Activated CD8-positive, alpha-beta memory T cell treated with anti-CD3 and anti-CD28 coated beads for 36 hours (primary cell): ENCODE data around the gene NFYA. TPM values are rescaled to one million over a fixed set of nuclear protein-coding genes. Genes with fewer than 3 reads are reported as not detected.

Experiments used
- CTCF ChIA-PET: fragments of 350-600 bp; sonication (Branson Sonifier 250); formaldehyde crosslinking; loops from one replicate; lab custom pipeline; 2021; ENCODE audit warnings: antibody characterized with exemption; lab: Charles Lee
- POLR2A ChIA-PET: fragments of 350-600 bp; sonication (Branson Sonifier 250); formaldehyde crosslinking; loops from one replicate; lab custom pipeline; 2021; ENCODE audit warnings: antibody characterized with exemption; lab: Charles Lee
- total RNA-seq, 2 experiments: library from RNA; stranded (reverse); gene quantifications; one replicate each; pipeline ENCODE4 v1.2.3, GENCODE V29; 2021

NFYA gene
- total RNA-seq, 2 experiments from 2014 or later: 26.8 to 27.1 TPM

DNA sequence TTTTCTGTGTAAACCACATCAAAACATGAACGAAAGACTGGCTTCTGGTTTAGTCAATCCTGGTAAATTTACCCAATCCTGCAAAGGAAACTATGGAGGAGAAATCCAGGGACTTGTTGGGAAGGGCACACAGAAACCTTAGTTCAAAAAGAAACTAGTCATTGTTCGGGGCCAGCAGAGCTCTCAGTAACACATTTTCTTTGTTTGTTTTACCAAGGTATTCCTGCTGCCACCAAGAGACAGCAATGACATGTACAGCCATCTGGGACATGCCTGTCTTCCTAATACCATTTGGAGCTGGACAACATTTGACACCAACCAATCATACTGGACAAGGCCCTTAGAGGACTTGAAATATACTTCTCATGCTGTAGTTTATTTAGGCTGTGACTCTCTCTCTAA is 8.9 kb upstream of the NFYA start:
- ChIA-PET CTCF (no interaction called here), POLR2A (no interaction called here)

DNA sequence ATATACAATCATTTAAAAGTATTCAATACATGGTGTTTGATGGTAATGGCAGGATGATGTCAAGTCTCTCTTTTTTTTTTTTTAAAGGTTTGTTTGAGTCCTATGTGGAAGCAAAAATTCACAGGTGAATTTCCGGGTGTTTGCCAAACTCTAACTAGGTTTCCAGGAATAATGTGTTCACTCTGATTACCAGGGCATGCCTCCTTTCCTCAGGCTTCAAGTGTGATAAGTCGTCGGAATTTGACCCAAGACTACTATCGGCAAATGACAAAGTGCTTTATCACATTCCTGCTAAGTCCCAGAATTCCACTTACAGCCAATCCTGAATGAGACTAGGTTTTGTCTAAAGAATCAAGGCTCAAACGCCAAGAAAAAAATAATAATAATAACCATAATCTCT is 7.9 kb upstream of the NFYA start:
- ChIA-PET CTCF (no interaction called here), POLR2A (no interaction called here)

- CTCF ChIA-PET: no interaction called here
- POLR2A ChIA-PET: no interaction called here
Observed at GRCh38 chr6:41065550-41066026, 7.2 kb upstream of the NFYA start.

DNA sequence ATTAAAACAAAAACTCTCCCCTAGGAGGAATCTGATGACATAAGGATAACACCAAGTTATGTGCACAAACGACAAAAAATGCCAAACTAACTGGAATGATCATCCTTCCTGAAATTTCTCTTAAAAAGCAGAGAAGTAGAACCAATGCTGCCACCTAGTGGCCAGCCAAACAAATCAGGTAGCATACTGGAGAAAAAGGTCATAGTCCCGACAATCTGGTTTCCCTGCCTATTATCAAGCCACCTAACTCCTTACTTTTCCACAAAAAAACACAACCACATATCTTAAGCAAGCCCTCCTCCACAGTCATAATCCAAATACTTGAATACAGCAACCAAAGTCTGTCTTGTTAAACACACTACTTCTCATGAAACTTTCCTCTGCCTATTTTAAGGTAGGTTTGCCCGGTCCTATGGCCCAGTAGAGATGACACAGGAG is 5.9 kb upstream of the NFYA start:
- CTCF ChIA-PET: no interaction called here

GRCh38 chr6:41071501-41071922 is 1.3 kb upstream of the NFYA start:
- POLR2A ChIA-PET: no interaction called here
- CTCF ChIA-PET: interaction anchor here (1.4 kb wide), 1 partner anchor 43 kb away, joined by 3 read pairs; no protein-coding TSS in a partner anchor

More for the DNA sequence above, 5.9 kb upstream of the NFYA start:
- POLR2A ChIA-PET: no interaction called here

GRCh38 chr6:41071923-41072835 is 595 bp upstream of the NFYA start, which contains the start of gene OARD1:
TSS of gene OARD1 (minus strand) at chr6:41072356. CDS start at chr6:41071634, 722 bp downstream.
- CTCF ChIA-PET: interaction anchor here (1.4 kb wide), 1 partner anchor 44 kb away, joined by 3 read pairs; no protein-coding TSS in a partner anchor
- POLR2A ChIA-PET: no interaction called here

DNA sequence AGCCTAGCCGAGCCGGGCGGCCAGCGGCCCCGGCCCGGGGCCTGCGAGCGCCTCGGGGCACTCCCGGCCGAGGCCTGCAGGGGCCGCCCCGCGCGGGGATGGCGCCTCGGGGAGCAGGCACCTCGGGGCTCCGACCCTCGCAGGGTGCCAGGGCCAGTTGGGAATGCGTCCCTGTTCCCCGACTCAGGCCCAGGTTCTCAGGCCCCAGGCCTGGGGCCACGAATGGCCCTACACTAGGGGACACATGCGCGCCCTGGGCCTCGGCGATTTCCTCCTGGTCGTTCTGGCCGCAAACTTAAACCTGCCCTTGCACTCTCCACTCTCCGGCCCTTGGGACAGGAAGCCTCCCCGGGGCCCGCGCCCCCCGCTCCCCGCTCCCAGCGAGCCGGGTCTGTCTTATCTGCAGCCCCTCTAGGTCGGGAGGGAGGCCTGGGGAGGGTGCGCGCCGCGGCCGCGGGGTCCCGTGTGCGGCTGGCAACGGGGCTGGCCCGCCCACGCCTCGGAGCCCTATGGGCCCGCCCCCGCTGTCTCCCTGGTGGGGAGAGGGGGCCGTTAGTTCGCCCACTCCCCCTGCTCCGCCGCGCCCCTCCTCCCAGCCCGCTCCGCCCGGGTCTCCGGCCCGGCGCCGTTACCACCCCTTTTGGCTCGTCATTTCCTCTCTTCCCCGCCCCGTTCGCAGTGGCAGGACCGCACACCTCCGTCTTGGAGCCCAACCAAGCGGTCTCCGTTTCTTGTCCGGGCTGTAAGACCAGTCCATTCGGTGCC is 611 bp downstream of the NFYA start:
- POLR2A ChIA-PET: no interaction called here
- CTCF ChIA-PET: no interaction called here

- ChIA-PET CTCF (no interaction called here), POLR2A (interaction anchor here (0.6 to 1.1 kb wide), 2 partner anchors 18 to 204 kb away, joined by 3 to 11 read pairs; no protein-coding TSS in a partner anchor)
Observed at GRCh38 chr6:41073968-41074691, 1.4 kb downstream of the NFYA start.

- ChIA-PET POLR2A (interaction anchor here (0.6 to 1.1 kb wide), 3 partner anchors 17 to 203 kb away, joined by 3 to 11 read pairs (median 3); no protein-coding TSS in a partner anchor), CTCF (no interaction called here)
Observed at GRCh38 chr6:41074692-41075436, 2.1 kb downstream of the NFYA start.

DNA sequence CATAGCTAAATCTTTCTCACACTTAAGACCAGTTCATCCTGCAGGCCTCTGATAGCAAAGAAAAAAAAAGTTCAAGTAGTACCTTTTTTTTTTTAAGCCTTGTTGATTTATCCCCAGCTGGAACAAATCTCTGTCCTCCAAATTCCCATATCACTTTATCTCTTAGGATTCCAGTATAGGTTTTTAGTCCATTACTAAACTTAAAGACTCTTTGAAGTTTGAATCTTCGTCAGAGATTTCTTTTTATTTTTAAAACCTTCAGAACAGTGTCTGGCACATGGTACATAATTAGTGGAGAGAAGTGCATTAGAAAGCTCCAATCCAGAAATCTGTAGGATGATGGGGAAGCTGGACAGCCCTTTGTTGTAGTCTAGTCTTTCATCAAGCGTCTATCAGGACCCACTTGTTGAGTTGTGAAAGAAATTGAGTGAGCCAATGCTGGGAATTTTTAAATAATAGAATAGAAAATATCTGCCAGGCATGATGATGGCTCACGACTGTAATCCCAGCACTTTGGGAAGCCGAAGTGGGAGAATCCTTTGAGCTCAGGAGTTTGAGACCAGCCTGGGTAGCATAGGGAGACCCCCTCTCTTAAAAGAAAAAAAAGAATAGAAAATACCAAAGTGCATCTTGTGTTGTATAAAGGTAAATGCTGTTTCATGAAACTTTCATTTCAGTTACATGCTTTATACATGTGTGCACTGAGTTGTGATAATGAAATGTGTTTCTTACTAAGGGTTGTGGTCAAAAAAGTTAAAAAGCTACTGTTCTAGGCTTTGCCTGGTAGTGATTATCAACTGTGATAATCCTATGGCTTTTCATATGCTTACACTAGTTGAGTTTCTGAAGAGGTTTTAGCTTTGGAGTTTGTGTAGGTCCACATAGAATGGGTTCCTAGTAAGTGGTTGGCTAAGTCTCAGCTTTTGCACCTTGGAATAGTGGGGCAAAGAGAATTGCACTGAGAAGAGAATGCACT is 3.2 kb downstream of the NFYA start:
- POLR2A ChIA-PET: interaction anchor here (0.7 kb wide), 1 partner anchor 27 kb away, joined by 3 read pairs; no protein-coding TSS in a partner anchor
- CTCF ChIA-PET: interaction anchor here (0.7 to 1.0 kb wide), 2 partner anchors 12 to 106 kb away, joined by 4 to 6 read pairs; no protein-coding TSS in a partner anchor

GRCh38 chr6:41077536-41077935 is 4.8 kb downstream of the NFYA start:
- ChIA-PET POLR2A (no interaction called here), CTCF (no interaction called here)

DNA sequence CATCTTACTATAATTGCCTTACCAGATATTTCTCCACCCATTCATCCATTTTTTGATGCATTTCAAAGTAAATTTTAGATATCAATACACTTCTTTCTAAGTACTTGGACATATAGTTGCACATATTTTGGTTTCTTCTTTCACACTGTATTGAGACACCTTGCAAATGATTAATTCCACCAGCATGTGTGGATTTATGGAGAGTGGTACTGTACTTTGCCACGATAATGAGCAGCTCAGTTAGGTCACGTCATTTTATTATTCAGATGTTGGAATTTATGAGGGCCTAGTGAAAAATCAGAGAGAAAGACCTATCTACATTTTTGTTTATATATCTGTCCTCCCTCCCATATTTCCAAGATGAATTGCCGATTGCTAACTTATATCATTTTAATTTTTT is 5.3 kb downstream of the NFYA start:
- ChIA-PET POLR2A (no interaction called here), CTCF (no interaction called here)

DNA sequence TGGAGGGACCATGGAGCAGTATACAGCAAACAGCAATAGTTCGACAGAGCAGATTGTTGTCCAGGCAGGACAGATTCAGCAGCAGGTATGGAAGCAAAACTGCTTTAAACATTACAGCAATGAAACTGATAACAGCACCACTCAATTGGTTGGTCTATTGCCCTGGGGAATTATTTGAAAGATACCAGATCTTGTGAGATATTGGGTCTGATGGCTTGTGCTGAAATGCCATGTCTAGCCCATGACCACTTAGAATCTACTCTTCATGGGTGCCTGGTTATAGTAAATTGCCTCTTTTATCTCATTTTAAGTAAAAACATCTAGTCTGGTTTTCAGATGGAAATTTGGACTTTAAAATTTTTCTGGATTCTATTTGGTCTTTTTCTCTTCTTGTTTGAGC is 6.3 kb downstream of the NFYA start:
- ChIA-PET CTCF (no interaction called here), POLR2A (no interaction called here)

DNA sequence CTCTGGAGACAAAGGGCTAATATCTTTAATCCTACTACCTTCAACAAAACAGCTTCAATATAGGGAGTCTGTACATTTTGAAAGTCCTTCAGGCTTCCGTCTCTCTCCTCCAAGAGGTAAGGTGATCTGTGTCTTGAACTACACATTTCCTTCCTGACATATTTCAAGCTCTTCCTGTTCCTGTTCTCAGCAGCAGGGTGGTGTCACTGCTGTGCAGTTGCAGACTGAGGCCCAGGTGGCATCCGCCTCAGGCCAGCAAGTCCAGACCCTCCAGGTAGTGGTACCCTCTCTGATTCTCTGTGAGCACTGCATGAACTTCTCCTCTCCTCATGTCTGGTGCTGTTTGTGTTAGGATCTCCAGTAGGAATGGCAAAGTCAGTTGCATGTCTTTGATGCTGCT is 7.8 kb downstream of the NFYA start:
- ChIA-PET CTCF (no interaction called here), POLR2A (no interaction called here)

DNA sequence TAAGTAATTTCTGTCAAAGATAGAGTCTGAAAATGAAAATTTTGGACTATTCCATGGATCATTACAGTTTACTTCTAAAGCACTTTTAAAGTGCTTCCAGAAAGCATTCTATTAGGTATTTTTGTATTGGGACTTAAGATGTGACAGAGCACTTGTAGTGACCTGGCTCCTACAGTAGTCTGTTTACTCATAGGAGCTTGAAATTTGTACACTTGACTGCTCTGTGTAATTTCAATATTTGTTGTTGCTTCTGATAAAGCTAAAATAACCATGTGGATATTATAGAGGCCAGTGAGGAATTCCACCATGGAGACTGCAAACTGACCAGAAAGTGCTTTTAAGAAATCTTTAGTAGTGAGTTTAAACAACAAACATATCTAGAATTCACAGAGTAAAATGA is 10.3 kb downstream of the NFYA start:
- CTCF ChIA-PET: no interaction called here
- POLR2A ChIA-PET: no interaction called here

DNA sequence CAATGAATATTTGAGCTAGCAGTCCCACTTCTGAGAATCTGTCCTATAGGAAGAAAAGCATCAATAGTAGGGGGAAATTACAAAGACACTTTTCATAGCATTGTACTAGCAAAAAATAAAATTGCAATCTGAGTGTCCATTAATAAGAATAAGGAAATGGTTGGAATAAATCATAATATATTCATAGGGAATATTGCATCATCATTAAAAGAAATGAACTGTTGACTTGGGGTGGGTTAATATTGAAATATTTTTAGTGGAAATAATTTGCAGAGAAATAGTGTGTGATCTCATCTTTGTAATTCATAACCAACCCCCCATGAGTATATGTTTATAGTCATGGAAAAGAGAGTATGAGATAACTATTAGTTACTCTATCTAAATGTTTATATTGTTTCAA is 12.4 kb downstream of the NFYA start:
- POLR2A ChIA-PET: no interaction called here
- CTCF ChIA-PET: no interaction called here

DNA sequence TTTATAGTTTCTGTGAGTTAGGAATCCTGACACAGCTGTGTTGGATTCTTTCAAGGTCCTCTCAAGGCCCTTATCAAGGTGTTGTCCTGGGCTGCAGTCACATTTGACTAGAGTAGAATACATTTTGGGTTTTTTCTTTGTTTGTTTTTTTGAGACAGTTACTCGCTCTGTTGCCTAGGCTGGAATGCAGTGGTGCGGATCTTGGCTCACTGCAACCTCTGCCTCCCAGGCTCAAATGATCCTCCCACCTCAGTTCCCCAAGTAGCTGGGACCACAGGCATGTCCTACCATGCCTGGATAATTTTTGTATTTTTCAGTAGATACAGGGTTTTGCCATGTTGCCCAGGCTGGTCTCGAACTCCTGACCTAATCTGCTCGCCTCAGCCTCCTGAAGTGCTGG is 15.7 kb downstream of the NFYA start:
- CTCF ChIA-PET: interaction anchor here (1.8 kb wide), 1 partner anchor 12 kb away, joined by 6 read pairs; no protein-coding TSS in a partner anchor
- POLR2A ChIA-PET: no interaction called here
